NCI-H128 (cell line): Measurements from ENCODE around the gene SOHLH1.

Experiments used
- DNase-seq: peaks from one replicate; lab custom pipeline; 2025; ENCODE audit not compliant: unreplicated experiment; lab: John Stamatoyannopoulos, UW

The SOHLH1 gene, protein sequence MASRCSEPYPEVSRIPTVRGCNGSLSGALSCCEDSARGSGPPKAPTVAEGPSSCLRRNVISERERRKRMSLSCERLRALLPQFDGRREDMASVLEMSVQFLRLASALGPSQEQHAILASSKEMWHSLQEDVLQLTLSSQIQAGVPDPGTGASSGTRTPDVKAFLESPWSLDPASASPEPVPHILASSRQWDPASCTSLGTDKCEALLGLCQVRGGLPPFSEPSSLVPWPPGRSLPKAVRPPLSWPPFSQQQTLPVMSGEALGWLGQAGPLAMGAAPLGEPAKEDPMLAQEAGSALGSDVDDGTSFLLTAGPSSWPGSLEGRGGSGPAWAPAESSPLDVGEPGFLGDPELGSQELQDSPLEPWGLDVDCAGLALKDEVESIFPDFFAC

DNA sequence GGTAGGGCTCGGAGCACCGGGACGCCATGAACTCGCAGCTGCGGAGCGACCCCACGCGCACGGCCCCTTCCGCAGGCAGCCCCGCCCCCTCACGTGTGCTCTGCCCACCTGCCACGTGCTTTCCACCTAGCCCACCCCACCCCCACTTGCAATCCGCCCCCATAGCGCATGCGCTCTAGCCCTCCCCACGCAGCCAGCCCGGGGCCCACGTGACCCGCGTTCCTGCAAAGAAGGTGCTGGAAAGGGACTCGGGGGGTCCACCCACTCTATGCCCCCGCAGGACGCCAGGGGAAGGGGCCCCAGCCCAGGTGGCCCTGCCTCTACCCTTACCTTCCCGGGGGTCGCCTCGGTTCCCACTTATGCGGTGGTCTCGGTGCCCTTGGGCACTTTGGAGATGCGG, at the start of gene SOHLH1:
Gene SOHLH1, minus strand, starts transcription at position 42 of the 400 bp plus-strand sequence. Its CDS starts 14 bp downstream, at position 28.
- DNase-seq, result no peak

DNA sequence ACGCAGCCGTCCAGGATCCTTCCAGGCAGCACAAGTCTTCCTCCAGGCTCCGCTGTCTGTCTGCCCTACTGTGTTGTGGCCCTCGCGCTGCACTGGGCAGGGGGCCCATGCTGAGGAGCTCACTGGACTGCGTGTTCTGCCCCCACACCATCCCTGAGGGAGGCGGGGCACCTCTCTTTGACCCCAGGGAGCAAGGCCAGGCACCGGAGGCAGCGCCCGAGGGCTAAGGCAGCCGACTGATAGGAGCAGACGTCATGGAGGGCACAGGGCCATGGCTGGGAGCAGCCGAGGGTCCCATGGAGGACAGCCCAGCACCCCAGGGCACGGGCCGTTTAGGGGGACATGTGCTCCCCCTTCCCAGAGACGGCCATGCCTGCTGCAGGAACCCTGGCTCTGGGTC, 49.4 kb upstream of the SOHLH1 start:
- no peak for DNase-seq

DNA sequence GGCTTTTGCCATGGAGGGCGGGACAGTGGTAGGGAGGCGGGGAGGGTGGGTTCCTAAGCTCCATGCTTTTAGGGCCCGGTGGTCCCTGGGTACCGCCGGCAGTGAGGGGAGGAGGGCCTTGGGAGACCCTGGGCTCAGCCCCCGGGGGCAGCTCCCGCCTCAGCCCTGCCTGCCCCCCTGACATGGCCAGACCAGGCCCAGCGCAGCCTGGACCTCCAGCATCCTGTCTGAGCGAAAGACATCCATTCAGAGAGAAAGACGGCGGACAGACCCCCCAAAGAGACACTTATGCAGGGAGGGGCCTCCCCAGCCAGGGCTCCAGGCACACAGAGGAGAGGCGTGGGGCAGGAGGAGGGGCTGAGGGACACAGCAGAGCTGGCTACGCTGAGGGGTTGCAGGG, 48.0 kb upstream of the SOHLH1 start:
- DNase-seq, result no peak

DNA sequence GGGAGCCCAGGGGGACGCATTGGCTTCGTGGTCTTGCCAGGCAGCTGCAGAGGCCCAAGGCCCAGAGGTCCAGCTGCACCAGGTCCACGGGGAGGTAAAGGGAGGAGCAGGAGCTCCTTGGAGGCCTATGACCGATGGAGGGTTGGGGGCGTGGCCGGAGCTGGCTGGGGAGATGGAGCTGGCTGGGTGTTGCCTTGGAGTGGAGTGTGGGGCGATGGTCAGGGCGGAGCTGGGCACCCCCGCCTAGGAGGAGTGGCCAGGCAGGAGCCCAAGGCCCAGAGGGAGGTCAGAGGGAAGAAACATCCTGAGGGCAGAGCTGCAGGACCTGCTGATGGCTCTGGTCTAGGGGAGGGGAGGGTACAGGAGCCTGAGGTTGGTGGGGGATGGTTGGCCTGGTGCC, 47.3 kb upstream of the SOHLH1 start:
- DNase-seq, result no peak

- no peak for DNase-seq
These were observed 46.5 kb upstream of the SOHLH1 start for GRCh38 chr9:135745686-135746324.

GRCh38 chr9:135745189-135745588, 45.9 kb upstream of the SOHLH1 start:
- DNase-seq, result no peak

DNA sequence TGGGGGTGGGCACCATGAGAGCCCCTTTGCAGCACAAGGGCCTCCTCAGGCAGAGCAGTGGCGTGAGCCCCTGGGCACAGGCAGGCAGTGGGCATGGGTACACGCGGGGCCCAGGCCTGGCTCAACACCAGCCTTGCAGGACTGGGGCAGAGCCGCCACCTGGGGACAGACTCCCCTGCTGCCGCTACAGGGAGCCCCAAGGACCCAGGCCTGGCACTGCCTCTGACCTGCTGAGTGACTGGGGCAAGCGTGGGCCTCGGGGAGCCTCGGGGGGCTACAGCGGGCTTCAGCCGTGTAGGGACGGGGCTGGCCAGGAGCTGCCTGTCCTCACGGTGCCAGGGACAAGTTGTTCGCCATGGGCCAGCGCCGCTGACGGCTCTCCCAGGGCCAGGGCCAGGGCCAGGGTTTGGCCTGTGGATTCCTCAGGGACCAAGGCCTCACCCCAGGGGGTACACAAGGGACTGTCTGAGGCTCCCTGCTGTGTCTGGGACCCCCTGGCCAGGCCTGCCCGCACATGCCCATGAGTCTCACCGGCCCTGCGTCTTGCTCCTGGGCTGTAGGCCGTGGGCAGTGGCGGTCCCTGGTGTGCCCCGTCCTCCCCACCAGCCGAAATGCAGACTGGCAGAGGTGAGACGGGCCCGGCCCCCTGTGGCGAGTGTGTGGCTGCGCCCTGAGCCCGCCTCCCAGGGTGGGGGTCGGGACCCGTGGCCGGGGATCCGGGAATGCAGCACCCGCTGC, 45.2 kb upstream of the SOHLH1 start:
- no peak for DNase-seq

GRCh38 chr9:135743546-135744332, 44.5 kb upstream of the SOHLH1 start:
- no peak for DNase-seq

GRCh38 chr9:135743021-135743420, 43.7 kb upstream of the SOHLH1 start:
- no peak for DNase-seq

GRCh38 chr9:135741276-135742219, 42.3 kb upstream of the SOHLH1 start:
- no peak for DNase-seq

DNA sequence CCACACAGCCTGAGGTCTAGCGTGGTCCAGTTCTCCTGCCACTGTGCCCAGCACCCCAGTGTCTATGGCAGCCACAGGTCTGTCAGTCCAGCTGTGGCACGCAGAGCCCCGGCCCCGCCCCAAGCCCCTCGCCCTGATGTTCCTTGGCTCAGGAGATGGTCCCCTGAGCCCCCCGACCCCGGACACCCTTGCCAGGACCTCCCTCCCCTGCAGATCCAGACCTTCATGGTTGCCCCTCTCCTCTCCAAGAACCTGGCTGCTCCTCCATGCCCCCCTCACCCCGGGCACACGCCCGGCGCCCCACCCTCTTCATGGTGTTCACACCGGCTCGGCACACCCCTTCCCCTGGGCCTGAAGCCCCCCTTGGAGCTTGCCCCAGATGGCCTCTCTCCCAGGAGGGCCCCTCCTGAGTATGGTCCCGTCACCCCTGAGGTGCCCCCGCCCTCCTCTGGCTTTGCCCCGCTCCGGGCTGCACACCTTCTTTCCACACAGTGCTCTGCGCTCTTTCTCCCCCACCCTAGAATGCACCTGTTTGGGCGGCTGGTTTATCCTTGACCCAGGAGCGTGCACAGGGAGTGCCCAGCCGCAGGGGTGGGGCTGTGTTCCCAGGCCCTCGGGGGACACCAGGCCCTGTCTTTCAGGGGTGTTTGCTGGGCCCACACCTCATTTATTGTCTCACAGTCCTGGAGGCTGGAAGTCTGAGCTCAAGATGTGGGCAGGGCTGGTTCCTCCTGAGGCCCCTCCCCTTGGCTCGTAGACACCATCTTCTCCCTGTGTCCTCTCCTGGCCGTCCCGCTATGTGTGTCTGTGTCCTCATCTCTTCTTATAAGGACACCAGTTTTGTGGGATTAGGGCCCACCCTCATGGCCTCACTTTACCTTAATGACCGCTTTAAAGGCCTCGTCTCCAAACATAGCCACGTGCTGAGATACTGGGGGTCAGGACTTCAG, 40.3 kb upstream of the SOHLH1 start:
- DNase-seq, result no peak

GRCh38 chr9:135737840-135738521, 38.7 kb upstream of the SOHLH1 start:
- DNase-seq, result no peak

DNA sequence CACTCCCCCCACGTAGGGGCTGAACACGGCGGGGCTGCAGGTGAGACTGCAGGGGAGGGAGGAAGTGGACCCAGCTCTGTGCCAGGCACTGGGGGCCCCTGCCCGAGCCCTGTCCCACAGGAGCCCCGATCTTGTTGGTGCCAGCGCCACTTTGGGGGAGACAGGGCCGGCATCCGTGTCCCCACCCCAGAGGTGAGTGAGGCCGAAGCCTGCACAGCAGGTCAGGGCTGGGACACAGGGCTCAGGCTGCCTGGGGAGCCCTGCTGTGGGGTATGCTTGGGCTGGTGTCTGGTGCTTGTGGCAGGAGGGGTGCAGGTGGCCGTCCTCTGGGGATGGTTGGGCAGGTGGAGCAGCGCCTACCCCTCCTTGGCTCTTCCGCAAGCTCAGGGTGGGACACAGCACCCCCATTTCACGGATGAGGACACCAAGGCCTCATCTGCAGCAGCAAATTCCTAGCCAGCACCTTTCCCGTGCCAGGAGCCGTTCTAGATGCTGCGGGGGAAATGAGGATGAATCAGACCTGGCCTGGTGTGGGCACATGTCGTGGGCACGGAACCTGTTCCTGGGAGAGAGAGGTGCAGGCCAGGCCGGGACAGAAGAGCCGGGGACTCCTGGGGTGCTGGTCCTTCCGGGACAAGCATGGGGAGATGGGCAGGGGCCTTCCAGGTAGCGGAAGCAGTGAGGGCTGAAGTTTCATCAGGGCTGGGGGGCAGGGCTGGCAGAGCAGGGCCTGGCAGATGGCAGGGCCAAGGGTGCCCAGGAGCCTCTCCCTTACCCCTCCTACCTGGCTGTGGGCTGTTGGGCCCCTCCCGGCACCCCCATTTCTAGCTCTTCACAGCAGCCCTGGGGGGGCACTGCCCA, 37.9 kb upstream of the SOHLH1 start:
- DNase-seq, result no peak

GRCh38 chr9:135736272-135736978, 37.1 kb upstream of the SOHLH1 start:
- no peak for DNase-seq

GRCh38 chr9:135734616-135735144, 35.4 kb upstream of the SOHLH1 start:
- no peak for DNase-seq

- DNase-seq, result no peak
These were observed 33.4 kb upstream of the SOHLH1 start for GRCh38 chr9:135732569-135733257.
